H9 (cell line): ENCODE results near the gene NTMT2. TPM values are rescaled to one million over a fixed set of nuclear protein-coding genes. Genes with fewer than 3 reads are reported as not detected.

Experiments used
- DNase-seq: peaks from one replicate; pipeline ENCODE4 v3.0.0-alpha.2; 2017
- H2AFZ ChIP-seq: one replicate; pipeline ENCODE4 v1.6.1; 2013; ENCODE audit warnings: mild to moderate bottlenecking, low read length, control low read depth, moderate library complexity
- H2AK5ac ChIP-seq: 2 replicates; pipeline ENCODE4 v1.6.1; 2013; ENCODE audit warnings: low read length, control low read depth, mixed read lengths; ENCODE audit not compliant: insufficient read length
- H2BK120ac ChIP-seq: one replicate; pipeline ENCODE4 v1.6.1; 2013; ENCODE audit warnings: low read depth, mild to moderate bottlenecking, low read length, control low read depth, inconsistent platforms; ENCODE audit not compliant: poor library complexity, severe bottlenecking
- H2BK12ac ChIP-seq: 2 replicates; pipeline ENCODE4 v1.6.1; 2013; ENCODE audit warnings: low read length, control low read depth, mixed read lengths, low read depth; ENCODE audit not compliant: insufficient read length
- H2BK15ac ChIP-seq: 2 replicates; pipeline ENCODE4 v1.6.1; 2013; ENCODE audit warnings: low read depth, low read length, control low read depth
- H2BK20ac ChIP-seq: one replicate; pipeline ENCODE4 v1.6.1; 2013; ENCODE audit warnings: low read depth, mild to moderate bottlenecking, low read length, control low read depth, inconsistent platforms; ENCODE audit not compliant: poor library complexity, severe bottlenecking
- H2BK5ac ChIP-seq: 2 replicates; pipeline ENCODE4 v1.6.1; 2013; ENCODE audit warnings: low read length, control low read depth, mixed read lengths; ENCODE audit not compliant: insufficient read length
- H3K14ac ChIP-seq: 2 replicates; pipeline ENCODE4 v1.6.1; 2013; ENCODE audit warnings: low read length, control low read depth; ENCODE audit not compliant: insufficient read depth
- H3K18ac ChIP-seq: 2 replicates; pipeline ENCODE4 v1.6.1; 2013; ENCODE audit warnings: low read depth, mild to moderate bottlenecking, mixed read lengths, low read length, control low read depth; ENCODE audit not compliant: insufficient read length
- H3K23ac ChIP-seq: 2 replicates; pipeline ENCODE4 v1.6.1; 2013; ENCODE audit warnings: low read length, control low read depth, mixed read lengths, low read depth; ENCODE audit not compliant: insufficient read length
- H3K23me2 ChIP-seq: 2 replicates; pipeline ENCODE4 v1.6.1; 2013; ENCODE audit warnings: low read depth, mild to moderate bottlenecking, mixed read lengths, low read length, control low read depth; ENCODE audit not compliant: insufficient read length, poor library complexity, severe bottlenecking
- H3K27ac ChIP-seq: 2 replicates; pipeline ENCODE4 v1.5.1; 2013; ENCODE audit warnings: low read length, control low read depth, mixed read lengths, low read depth; ENCODE audit not compliant: insufficient read length
- H3K27me3 ChIP-seq: 2 replicates; pipeline ENCODE4 v1.6.1; 2013; ENCODE audit warnings: low read length, control low read depth, inconsistent platforms; ENCODE audit not compliant: insufficient read depth
- H3K4ac ChIP-seq: 2 replicates; pipeline ENCODE4 v1.6.1; 2013; ENCODE audit warnings: low read depth, mild to moderate bottlenecking, control low read depth, inconsistent platforms, low read length, moderate library complexity
- H3K4me1 ChIP-seq: 2 replicates; pipeline ENCODE4 v1.6.1; 2013; ENCODE audit warnings: low read length, control low read depth, inconsistent platforms; ENCODE audit not compliant: insufficient read depth
- H3K4me2 ChIP-seq: 2 replicates; pipeline ENCODE4 v1.6.1; 2013; ENCODE audit warnings: low read length, control low read depth, mixed read lengths; ENCODE audit not compliant: insufficient read length, insufficient read depth
- H3K56ac ChIP-seq: 2 replicates; pipeline ENCODE4 v1.6.1; 2013; ENCODE audit warnings: low read depth, mild to moderate bottlenecking, mixed read lengths, low read length, control low read depth; ENCODE audit not compliant: insufficient read length
- H3K79me1 ChIP-seq: 2 replicates; pipeline ENCODE4 v1.6.1; 2013; ENCODE audit warnings: low read depth, mild to moderate bottlenecking, moderate library complexity, low read length, control low read depth, inconsistent platforms; ENCODE audit not compliant: insufficient read depth, poor library complexity, severe bottlenecking
- H3K79me2 ChIP-seq: 2 replicates; pipeline ENCODE4 v1.6.1; 2013; ENCODE audit warnings: low read length, control low read depth, inconsistent platforms; ENCODE audit not compliant: insufficient read depth
- H3K9ac ChIP-seq: 2 replicates; pipeline ENCODE4 v1.6.1; 2013; ENCODE audit warnings: low read length, control low read depth, mixed read lengths; ENCODE audit not compliant: insufficient read length; ENCODE audit errors: extremely low read depth
- H3K9me3 ChIP-seq: one replicate; pipeline ENCODE4 v1.6.1; 2013; ENCODE audit warnings: low read depth, low read length, inconsistent platforms; ENCODE audit not compliant: control insufficient read depth
- H3T11ph ChIP-seq: one replicate; pipeline ENCODE4 v1.6.1; 2013; ENCODE audit warnings: mild to moderate bottlenecking, low read length, control low read depth, inconsistent platforms
- H4K20me1 ChIP-seq: one replicate; pipeline ENCODE4 v1.6.1; 2013; ENCODE audit not compliant: control insufficient read depth, insufficient read length, insufficient read depth
- H4K5ac ChIP-seq: 2 replicates; pipeline ENCODE4 v1.6.1; 2013; ENCODE audit warnings: low read depth, mild to moderate bottlenecking, mixed read lengths, low read length, control low read depth; ENCODE audit not compliant: insufficient read length
- H4K8ac ChIP-seq: replicated peaks from 2 replicates; pipeline ENCODE4 v1.6.1; 2013; ENCODE audit warnings: low read length, control low read depth, mixed read lengths, low read depth; ENCODE audit not compliant: insufficient read length
- H4K91ac ChIP-seq: 2 replicates; pipeline ENCODE4 v1.6.1; 2013; ENCODE audit warnings: low read depth, mild to moderate bottlenecking, moderate library complexity, mixed read lengths, low read length, control low read depth; ENCODE audit not compliant: insufficient read length
- H3K27ac Mint-ChIP-seq, 3 experiments: 2 replicates in 2 of 3; 3 replicates in 1 of 3; pipeline ENCODE4 v1.8.0; 2020 to 2021; ENCODE audit warnings: mixed read lengths in 3 of 3, mild to moderate bottlenecking in 1 of 3, moderate library complexity in 1 of 3
- H3K27me3 Mint-ChIP-seq: 2 replicates; pipeline ENCODE4 v1.8.0; 2021; ENCODE audit warnings: low read depth, mild to moderate bottlenecking, moderate library complexity, mixed read lengths
- H3K36me3 Mint-ChIP-seq, 3 experiments: 2 replicates in 2 of 3; 3 replicates in 1 of 3; pipeline ENCODE4 v1.8.0; 2020 to 2021; ENCODE audit warnings: low read depth in 3 of 3, mixed read lengths in 3 of 3; ENCODE audit not compliant: insufficient read depth in 1 of 3
- H3K4me1 Mint-ChIP-seq, 2 experiments: 2 replicates each; pipeline ENCODE4 v1.8.0; 2020; ENCODE audit warnings: mixed read lengths in 2 of 2
- H3K4me3 Mint-ChIP-seq, 2 experiments: 2 replicates in 1 of 2; 3 replicates in 1 of 2; pipeline ENCODE4 v1.8.0; 2020 to 2021; ENCODE audit warnings: mild to moderate bottlenecking in 2 of 2, mixed read lengths in 2 of 2, moderate library complexity in 1 of 2
- H3K9me3 Mint-ChIP-seq, 2 experiments: 2 replicates in 1 of 2; 3 replicates in 1 of 2; pipeline ENCODE4 v1.8.0; 2020; ENCODE audit warnings: mild to moderate bottlenecking in 2 of 2, mixed read lengths in 2 of 2, moderate library complexity in 1 of 2
- WGBS: extraction: QIAGEN DNeasy Blood & Tissue Kit; methylation state at CpG from one replicate; pipeline ENCODE4 v1.1.7; 2013; ENCODE audit warnings: missing lambda C conversion rate, low lambda C conversion rate, mixed read lengths; ENCODE audit not compliant: insufficient read length; ENCODE audit errors: extremely low coverage; 5-methylcytosine and 5-hydroxymethylcytosine counted together
- total RNA-seq: library from RNA; stranded (reverse); gene quantifications from 2 replicates; pipeline ENCODE4 v1.2.1, GENCODE V29; 2021
- TF ChIP-seq, protein P1 (sequence below): fragments of 200-600 bp; sonication (generic); conservative IDR thresholded peaks from 3 replicates; pipeline ENCODE4 v1.8.0; 2021; ENCODE audit warnings: antibody characterized with exemption, mild to moderate bottlenecking

NTMT2 gene
- total RNA-seq, 1 experiment from 2014 or later = 0.28 TPM

DNA sequence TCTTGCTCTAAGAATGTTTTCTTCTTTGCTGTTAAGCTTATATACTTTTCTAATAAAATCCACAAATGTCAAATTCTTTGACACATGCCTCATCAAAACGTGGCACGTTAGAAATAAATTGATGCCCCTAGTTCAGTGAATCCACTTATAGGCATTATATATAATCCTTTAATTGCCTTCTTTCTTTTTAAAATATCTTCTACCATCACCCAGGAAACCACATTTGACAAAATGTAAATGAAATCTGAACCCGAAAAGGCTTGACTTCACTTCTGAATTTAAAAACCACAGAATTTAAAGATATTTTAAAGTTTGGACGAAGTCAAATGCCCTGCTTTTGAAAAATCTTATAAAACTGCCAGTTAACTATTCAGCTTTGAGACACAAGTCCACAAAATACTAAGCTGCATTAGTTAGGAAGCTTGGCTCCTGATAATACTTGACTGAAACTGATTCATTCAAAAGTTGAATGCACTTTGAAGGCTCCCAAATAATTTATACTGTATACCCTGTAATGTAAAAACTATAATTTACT lies 48.9 kb upstream of the NTMT2 start:
- Mint-ChIP-seq H3K27ac (no peak overlapping the region), H3K4me3 (no peak overlapping the region), H3K4me1 (peaks cover 17 to 26% of the 10 kb centered on the region in 2 experiments), H3K36me3 (peaks cover 0 to 11% (median 1%) of the 10 kb centered on the region in 3 experiments; a peak in 5 of 7 replicates), H3K27me3 (no peaks in the 10 kb centered on the region), H3K9me3 (peaks cover 2 to 8% of the 10 kb centered on the region in 2 experiments; a peak in 2 of 5 replicates)
- no peak overlapping the region for H3K4me2 ChIP-seq
- no peaks in the 10 kb centered on the region for H3K9me3 ChIP-seq
- H2BK15ac ChIP-seq = no peak overlapping the region
- H3K79me1 ChIP-seq = no peaks in the 10 kb centered on the region
- no peak overlapping the region for H2BK20ac ChIP-seq
- no peak overlapping the region for H2BK120ac ChIP-seq
- no peak overlapping the region for H2BK12ac ChIP-seq
- TF ChIP-seq, protein P1, sequence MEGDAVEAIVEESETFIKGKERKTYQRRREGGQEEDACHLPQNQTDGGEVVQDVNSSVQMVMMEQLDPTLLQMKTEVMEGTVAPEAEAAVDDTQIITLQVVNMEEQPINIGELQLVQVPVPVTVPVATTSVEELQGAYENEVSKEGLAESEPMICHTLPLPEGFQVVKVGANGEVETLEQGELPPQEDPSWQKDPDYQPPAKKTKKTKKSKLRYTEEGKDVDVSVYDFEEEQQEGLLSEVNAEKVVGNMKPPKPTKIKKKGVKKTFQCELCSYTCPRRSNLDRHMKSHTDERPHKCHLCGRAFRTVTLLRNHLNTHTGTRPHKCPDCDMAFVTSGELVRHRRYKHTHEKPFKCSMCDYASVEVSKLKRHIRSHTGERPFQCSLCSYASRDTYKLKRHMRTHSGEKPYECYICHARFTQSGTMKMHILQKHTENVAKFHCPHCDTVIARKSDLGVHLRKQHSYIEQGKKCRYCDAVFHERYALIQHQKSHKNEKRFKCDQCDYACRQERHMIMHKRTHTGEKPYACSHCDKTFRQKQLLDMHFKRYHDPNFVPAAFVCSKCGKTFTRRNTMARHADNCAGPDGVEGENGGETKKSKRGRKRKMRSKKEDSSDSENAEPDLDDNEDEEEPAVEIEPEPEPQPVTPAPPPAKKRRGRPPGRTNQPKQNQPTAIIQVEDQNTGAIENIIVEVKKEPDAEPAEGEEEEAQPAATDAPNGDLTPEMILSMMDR = no peak
- H3K56ac ChIP-seq = no peak overlapping the region
- H3T11ph ChIP-seq = no peak overlapping the region
- H2AFZ ChIP-seq = no peak overlapping the region
- H3K79me2 ChIP-seq = no peaks in the 10 kb centered on the region
- H4K5ac ChIP-seq = no peak overlapping the region
- H3K14ac ChIP-seq = no peak overlapping the region
- H3K18ac ChIP-seq = no peak overlapping the region
- H2AK5ac ChIP-seq = no peak overlapping the region
- no peak overlapping the region for H3K4ac ChIP-seq
- no peak overlapping the region for H3K23ac ChIP-seq
- H2BK5ac ChIP-seq = no peak overlapping the region
- H4K20me1 ChIP-seq = no peaks in the 10 kb centered on the region
- H3K27ac ChIP-seq = no peak overlapping the region
- no peak overlapping the region for H4K8ac ChIP-seq
- H3K27me3 ChIP-seq = no peaks in the 10 kb centered on the region
- H3K23me2 ChIP-seq = no peaks in the 10 kb centered on the region
- no peak overlapping the region for H3K9ac ChIP-seq
- no peak for DNase-seq
- no peak overlapping the region for H4K91ac ChIP-seq
- no peaks in the 10 kb centered on the region for H3K4me1 ChIP-seq
- no CpG with 5 or more reads among the region's 4 CpGs for WGBS
